Pancreas (tissue), 10 donors: Measurements from ENCODE around the gene STRIP1. TPM values are rescaled to one million over a fixed set of nuclear protein-coding genes. Genes with fewer than 3 reads are reported as not detected.

Source experiments
- ATAC-seq, 4 donors: fragments of 200-7000 bp; cut with Tn5 transposase; one replicate each; pipeline versions ENCODE4 v1.8.0 to v1.9.1; 2020; ENCODE audit warnings: mild to moderate bottlenecking in 4 of 4, moderate library complexity in 4 of 4
- DNase-seq, 6 donors: peaks; one replicate each; pipeline ENCODE4 v3.0.0-alpha.2; 2020
- FAIRE-seq: peaks from 2 replicates; lab custom pipeline; 2012; peaks lifted over from hg19 to GRCh38; lab: Jason Lieb, UNC
- H3K27ac ChIP-seq, 4 donors: fragments of 200-600 bp; sonication (generic); 1 replicate in 3 of 4; 2 replicates in 1 of 4; pipeline versions ENCODE4 v1.5.0 to v1.8.0; 2020
- H3K27me3 ChIP-seq, 4 donors: fragments of 200-600 bp; one replicate each; pipeline ENCODE4 v1.8.0; 2021
- H3K36me3 ChIP-seq, 3 donors: fragments of 200-600 bp; sonication (generic) in 1 of 3; one replicate each; pipeline versions ENCODE4 v1.5.0 to v1.8.0; 2020 to 2021
- H3K4me1 ChIP-seq, 3 donors: fragments of 200-600 bp; one replicate each; pipeline ENCODE4 v1.8.0; 2021
- H3K4me3 ChIP-seq, 4 donors: fragments of 200-600 bp; sonication (generic) in 2 of 4; one replicate each; pipeline versions ENCODE4 v1.5.0 to v1.8.0; 2020 to 2021
- H3K9me3 ChIP-seq, 4 donors: fragments of 200-600 bp; one replicate each; pipeline ENCODE4 v1.8.0; 2021
- WGBS, 2 donors: extraction: QIAGEN DNeasy Blood & Tissue Kit; methylation state at CpG; one replicate each; pipeline ENCODE4 v1.1.7; 2013; 5-methylcytosine and 5-hydroxymethylcytosine counted together
- intact Hi-C, 3 donors: fragments of 100-400 bp; cut with DNase I; formaldehyde crosslinking; loops; one replicate each; pipeline versions ENCODE4 v1.11.1 to v1.14.2; 2022
- polyA plus RNA-seq, 2 donors: library from polyadenylated mRNA; stranded (reverse); fragments of 200-250 nt; gene quantifications; one replicate each; pipeline ENCODE4 v1.2.3, GENCODE V29; 2013
- total RNA-seq, 6 donors: library from RNA; stranded (reverse); fragmentation: NEBNext Ultra II Directional in 4 of 6; extraction: Animal tissue kit (Norgen Biotek cat#: 25700) in 4 of 6; gene quantifications; one replicate each; pipeline versions ENCODE4 v1.2.1 to v1.2.4, GENCODE V29; 2021 to 2023
- TF ChIP-seq, protein P1 (sequence below), 4 donors: fragments of 200-600 bp; sonication (generic) in 3 of 4; IDR thresholded peaks; one replicate each; pipeline versions ENCODE4 v1.5.0 to v1.8.0; 2021; ENCODE audit warnings: antibody characterized with exemption in 4 of 4
- donor health status: healthy with polysubstance abuse.
- donor health status: DM: no; HTN: no; CAD: no; lungs with moderate emphysema.
- donor health status: DM: no; HTN: no; CAD: no.
- donor health status: control.
- donor health status: control.
- donor health status: Bipolar disorder and iron deficiency.
- donor health status: DM: yes; HTN: yes; CAD: no.
- donor health status: DM: no; HTN: no; CAD: no.
- donor health status: DM: no; HTN: no; CAD: no.
- donor health status: DM: yes; HTN: yes; CAD: no.

Gene STRIP1
- total and polyA plus RNA-seq, 8 donors = 10.7 to 24.9 (median 14.5) TPM

DNA sequence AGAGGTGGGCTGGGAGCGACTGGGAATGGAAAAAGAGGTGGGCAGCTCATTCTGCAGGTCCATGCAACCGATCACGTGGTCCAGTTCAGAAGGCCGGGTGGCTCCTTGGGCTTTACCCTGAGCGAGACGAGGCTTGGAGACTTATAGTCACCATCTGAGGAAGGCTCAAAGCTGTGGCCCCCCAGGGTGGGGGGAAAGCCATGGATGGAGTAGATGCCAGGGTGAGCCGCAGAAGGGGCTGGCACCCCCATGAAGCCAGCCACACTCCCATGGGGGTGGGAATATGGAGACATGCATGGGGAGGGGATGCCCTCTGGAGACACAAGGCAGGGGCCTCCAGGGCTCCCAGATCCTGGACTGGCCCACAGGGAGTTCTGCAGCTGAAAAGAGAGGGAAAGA is 26.2 kb downstream of the STRIP1 start:
- Histone ChIP-seq H3K9me3 (no peaks in the 10 kb centered on the region), H3K4me3 (no peak overlapping the region), H3K36me3 (peaks cover 0 to 25% (median 8%) of the 10 kb centered on the region in 3 donors), H3K27ac (no peak overlapping the region), H3K27me3 (no peaks in the 10 kb centered on the region), H3K4me1 (no peaks in the 10 kb centered on the region)
- no peak for DNase-seq
- TF ChIP-seq, protein P1, sequence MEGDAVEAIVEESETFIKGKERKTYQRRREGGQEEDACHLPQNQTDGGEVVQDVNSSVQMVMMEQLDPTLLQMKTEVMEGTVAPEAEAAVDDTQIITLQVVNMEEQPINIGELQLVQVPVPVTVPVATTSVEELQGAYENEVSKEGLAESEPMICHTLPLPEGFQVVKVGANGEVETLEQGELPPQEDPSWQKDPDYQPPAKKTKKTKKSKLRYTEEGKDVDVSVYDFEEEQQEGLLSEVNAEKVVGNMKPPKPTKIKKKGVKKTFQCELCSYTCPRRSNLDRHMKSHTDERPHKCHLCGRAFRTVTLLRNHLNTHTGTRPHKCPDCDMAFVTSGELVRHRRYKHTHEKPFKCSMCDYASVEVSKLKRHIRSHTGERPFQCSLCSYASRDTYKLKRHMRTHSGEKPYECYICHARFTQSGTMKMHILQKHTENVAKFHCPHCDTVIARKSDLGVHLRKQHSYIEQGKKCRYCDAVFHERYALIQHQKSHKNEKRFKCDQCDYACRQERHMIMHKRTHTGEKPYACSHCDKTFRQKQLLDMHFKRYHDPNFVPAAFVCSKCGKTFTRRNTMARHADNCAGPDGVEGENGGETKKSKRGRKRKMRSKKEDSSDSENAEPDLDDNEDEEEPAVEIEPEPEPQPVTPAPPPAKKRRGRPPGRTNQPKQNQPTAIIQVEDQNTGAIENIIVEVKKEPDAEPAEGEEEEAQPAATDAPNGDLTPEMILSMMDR (IDR thresholded peaks at IDR 0.05) = no peak
- 91 to 95% methylated on average over 7 of the region's 7 CpGs for WGBS, 2 donors
- ATAC-seq = no peak
- FAIRE-seq = no peak
- intact Hi-C loops = no loop called here

DNA sequence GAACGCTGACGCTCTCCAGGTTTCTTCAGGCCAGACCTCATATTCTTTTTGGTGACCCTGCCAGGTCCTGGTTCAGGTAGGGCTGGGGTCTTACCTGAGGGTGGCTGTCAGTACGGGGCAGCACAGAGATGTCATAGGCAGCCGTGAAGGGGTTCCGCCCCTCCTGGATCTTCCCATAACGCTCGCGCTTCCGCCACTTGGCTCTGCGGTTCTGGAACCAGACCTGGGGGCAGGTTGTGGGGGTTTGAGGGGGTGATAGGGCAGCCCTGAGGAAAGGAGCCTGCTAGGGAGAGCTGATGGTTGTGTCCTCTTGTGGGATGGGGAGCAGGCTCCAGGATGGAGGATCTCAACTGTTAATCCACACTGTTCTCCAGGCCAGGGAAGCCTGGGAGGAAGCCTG is 26.9 kb downstream of the STRIP1 start:
- Histone ChIP-seq H3K4me3 (no peak overlapping the region), H3K9me3 (no peaks in the 10 kb centered on the region), H3K27ac (no peak overlapping the region), H3K27me3 (no peaks in the 10 kb centered on the region), H3K4me1 (no peaks in the 10 kb centered on the region), H3K36me3 (peaks cover 0 to 18% (median 8%) of the 10 kb centered on the region in 3 donors)
- intact Hi-C loops = no loop called here
- 93 to 97% methylated on average over 10 of the region's 10 CpGs for WGBS, 2 donors
- DNase-seq (no peak), FAIRE-seq (no peak), ATAC-seq (no peak)
- TF ChIP-seq, protein P1 (IDR thresholded peaks at IDR 0.05) = no peak

DNA sequence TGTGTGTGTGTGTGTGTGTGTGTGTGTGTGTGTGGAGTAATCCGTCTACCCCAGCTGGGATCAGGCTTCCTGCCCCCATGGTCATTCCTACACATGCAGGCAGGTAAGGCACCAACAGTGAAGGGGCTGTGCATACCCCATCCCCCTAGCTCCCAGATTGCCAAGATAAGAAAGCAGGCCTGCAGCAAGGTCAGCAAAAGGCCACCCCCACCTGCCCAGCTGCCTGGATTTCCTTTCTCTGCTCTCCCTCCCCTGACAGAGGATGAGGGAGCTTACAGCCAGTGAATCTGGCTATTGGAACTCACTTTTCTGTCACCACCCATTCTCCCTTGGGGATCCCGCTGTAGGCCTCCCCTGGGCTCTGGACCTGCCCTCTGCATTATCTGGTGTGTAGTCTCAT is 28.2 kb downstream of the STRIP1 start:
- DNase-seq (no peak), FAIRE-seq (no peak), ATAC-seq (no peak)
- Histone ChIP-seq H3K36me3 (peaks cover 0 to 5% (median under 1%) of the 10 kb centered on the region in 3 donors), H3K9me3 (no peaks in the 10 kb centered on the region), H3K4me3 (no peak overlapping the region), H3K4me1 (no peaks in the 10 kb centered on the region), H3K27me3 (peaks cover 0 to 2% (median 0%) of the 10 kb centered on the region in 4 donors), H3K27ac (no peak overlapping the region)
- WGBS, 2 donors = 65 to 82% methylated on average over 2 of the region's 2 CpGs
- TF ChIP-seq, protein P1 (IDR thresholded peaks at IDR 0.05) = no peak
- intact Hi-C loops = no loop called here

DNA sequence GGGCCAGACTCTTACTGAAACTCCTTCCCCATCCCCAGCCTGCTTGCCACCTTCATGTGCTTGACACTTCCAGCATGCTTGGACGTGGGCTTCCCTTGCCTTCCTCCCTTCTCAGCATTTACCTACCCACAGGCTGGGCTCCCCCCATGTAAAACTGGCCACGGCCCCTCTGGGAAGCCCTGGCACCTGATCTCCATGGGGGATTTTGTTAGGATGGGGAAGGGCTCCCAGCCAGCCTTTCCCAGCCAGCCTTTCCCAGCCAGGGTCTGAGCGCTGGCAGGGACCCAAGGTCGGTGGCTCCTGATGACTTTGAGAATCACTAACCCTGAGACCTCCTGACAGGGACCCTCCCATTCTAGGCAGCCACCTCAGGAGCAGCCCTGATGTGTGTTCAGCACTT is 29.4 kb downstream of the STRIP1 start:
- Histone ChIP-seq H3K27me3 (peaks cover 2 to 13% (median 10%) of the 10 kb centered on the region in 4 donors), H3K4me3 (no peak overlapping the region), H3K27ac (no peak overlapping the region), H3K36me3 (no peaks in the 10 kb centered on the region), H3K4me1 (no peaks in the 10 kb centered on the region), H3K9me3 (no peaks in the 10 kb centered on the region)
- TF ChIP-seq, protein P1 (IDR thresholded peaks at IDR 0.05) = no peak
- no peak for ATAC-seq
- FAIRE-seq = no peak
- no peak for DNase-seq
- 60 to 66% methylated on average over 4 of the region's 4 CpGs for WGBS, 2 donors
- intact Hi-C loops = no loop called here

DNA sequence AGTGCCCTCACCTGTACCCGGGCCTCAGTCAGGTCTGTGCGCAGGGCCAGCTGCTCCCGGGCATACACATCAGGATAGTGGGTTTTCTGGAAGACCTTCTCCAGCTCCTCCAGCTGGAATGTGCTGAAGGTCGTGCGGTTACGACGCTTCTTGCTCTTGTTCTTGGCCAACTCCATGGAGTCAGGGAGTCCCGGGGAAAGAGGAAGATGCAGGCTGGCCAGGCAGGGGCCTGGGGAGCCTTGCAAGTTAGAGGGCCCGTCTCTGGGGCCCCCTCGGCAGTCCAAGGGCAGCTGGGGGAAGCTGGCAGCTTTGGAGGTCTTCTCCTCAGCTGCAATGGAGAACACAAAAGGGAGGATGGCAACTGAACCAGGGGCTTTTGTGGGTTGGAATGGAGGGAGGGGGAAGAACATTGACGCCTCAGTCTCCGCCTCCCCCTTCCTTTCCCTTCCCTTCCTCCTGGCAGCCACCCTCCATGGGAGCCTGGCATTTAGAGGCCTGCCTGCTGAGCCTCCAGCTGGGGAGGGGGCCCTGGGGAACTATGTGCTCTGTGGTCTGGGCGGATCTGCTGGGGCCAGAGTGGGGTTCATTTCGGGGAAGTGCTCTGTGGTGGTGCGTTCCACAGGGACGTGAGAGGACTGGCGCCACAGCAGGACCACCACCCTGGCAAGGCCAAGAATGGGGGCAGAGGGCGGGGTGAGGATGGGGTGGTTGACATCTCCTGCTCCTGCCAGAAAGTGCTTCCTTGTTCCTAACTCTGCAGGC is 30.3 kb downstream of the STRIP1 start:
- H3K27me3 ChIP-seq = peaks cover 9 to 22% (median 16%) of the 10 kb centered on the region in 4 donors
- intact Hi-C loops = no loop called here
- DNase-seq (no peak), FAIRE-seq (no peak), ATAC-seq (no peak)
- H3K27ac ChIP-seq = no peak overlapping the region
- no peak overlapping the region for H3K4me3 ChIP-seq
- WGBS, 2 donors = 80 to 87% methylated on average over 16 to 18 of the region's 18 CpGs
- H3K4me1 ChIP-seq = no peaks in the 10 kb centered on the region
- H3K9me3 ChIP-seq = no peaks in the 10 kb centered on the region
- TF ChIP-seq, protein P1 (IDR thresholded peaks at IDR 0.05) = no peak
- no peaks in the 10 kb centered on the region for H3K36me3 ChIP-seq
